Neural cell (in vitro differentiated cells): ENCODE results near the gene GNPTG. TPM values are rescaled to one million over a fixed set of nuclear protein-coding genes. Genes with fewer than 3 reads are reported as not detected.
A peak's percentile ranks its signal among the peaks of the same experiment; 100 is the strongest.

ENCODE experiments used
- H2AFZ ChIP-seq: fragments of 200-600, 300-800 bp; sonication (generic), shearing (Covaris generic); 2 replicates; pipeline ENCODE4 v1.6.0; 2014; ENCODE audit warnings: low read depth, mild to moderate bottlenecking, antibody characterized with exemption, low read length, moderate library complexity
- H3F3A ChIP-seq: fragments of 200-600 bp; shearing (Covaris generic); 2 replicates; pipeline ENCODE4 v1.6.1; 2016; ENCODE audit warnings: mild to moderate bottlenecking, moderate library complexity, mixed read lengths, antibody characterized with exemption, low read length; ENCODE audit not compliant: insufficient read depth, poor library complexity, severe bottlenecking
- H3K27ac ChIP-seq: fragments of 200-600, 300-800 bp; sonication (generic), shearing (Covaris generic); 2 replicates; pipeline ENCODE4 v1.5.1; 2014; ENCODE audit warnings: mild to moderate bottlenecking, low read length, moderate library complexity
- H3K27me3 ChIP-seq: fragments of 300-800, 200-600 bp; sonication (generic), shearing (Covaris generic); 2 replicates; pipeline ENCODE4 v1.6.0; 2014; ENCODE audit warnings: mild to moderate bottlenecking, low read depth, low read length, moderate library complexity; ENCODE audit not compliant: insufficient read depth
- H3K36me3 ChIP-seq: fragments of 300-800, 200-600 bp; sonication (generic), shearing (Covaris generic); 2 replicates; pipeline ENCODE4 v1.5.1; 2014; ENCODE audit warnings: mild to moderate bottlenecking, antibody characterized with exemption, low read length, moderate library complexity; ENCODE audit not compliant: insufficient read depth
- H3K4me2 ChIP-seq: fragments of 300-800, 200-600 bp; sonication (generic), shearing (Covaris generic); 2 replicates; pipeline ENCODE4 v1.6.0; 2014; ENCODE audit warnings: mild to moderate bottlenecking, low read length
- H3K4me3 ChIP-seq: fragments of 300-800, 200-600 bp; sonication (generic), shearing (Covaris generic); 2 replicates; pipeline ENCODE4 v1.5.1; 2014; ENCODE audit warnings: mild to moderate bottlenecking, low read length, moderate library complexity
- H3K79me2 ChIP-seq: fragments of 200-600 bp; shearing (Covaris generic); replicated peaks from 2 replicates; pipeline ENCODE4 v1.6.0; 2014; ENCODE audit warnings: mild to moderate bottlenecking, low read length, moderate library complexity; ENCODE audit not compliant: insufficient read depth
- H3K9ac ChIP-seq: fragments of 300-800, 200-600 bp; sonication (generic), shearing (Covaris generic); 2 replicates; pipeline ENCODE4 v1.6.1; 2016; ENCODE audit warnings: mild to moderate bottlenecking, low read length, mixed read lengths
- H3K9me2 ChIP-seq: fragments of 200-600 bp; shearing (Covaris generic); 2 replicates; pipeline ENCODE4 v1.6.1; 2016; ENCODE audit warnings: mild to moderate bottlenecking, low read length, mixed read lengths; ENCODE audit not compliant: insufficient read depth
- H3K9me3 ChIP-seq: fragments of 200-600, 300-800 bp; sonication (generic), shearing (Covaris generic); 2 replicates; pipeline ENCODE4 v1.6.1; 2016; ENCODE audit warnings: mild to moderate bottlenecking, mixed run types, low read length, moderate library complexity, mixed read lengths
- H4K20me1 ChIP-seq: fragments of 200-600 bp; shearing (Covaris generic); 2 replicates; pipeline ENCODE4 v1.6.1; 2016; ENCODE audit warnings: mild to moderate bottlenecking, mixed run types; ENCODE audit not compliant: insufficient read depth
- CTCF ChIP-seq: fragments of 450-650 bp; IDR thresholded peaks from 2 replicates; pipeline ENCODE4 v1.5.1; 2014; ENCODE audit warnings: antibody characterized with exemption, mild to moderate bottlenecking, moderate library complexity; ENCODE audit not compliant: poor library complexity, severe bottlenecking
- EP300 ChIP-seq: fragments of 450-650 bp; conservative IDR thresholded peaks from 2 replicates; pipeline ENCODE4 v1.6.1; 2014; ENCODE audit warnings: antibody characterized with exemption, mild to moderate bottlenecking, moderate library complexity; ENCODE audit not compliant: poor library complexity, severe bottlenecking
- EZH2 ChIP-seq: fragments of 200-600, 300-800 bp; shearing (Covaris generic), sonication (generic); IDR thresholded peaks from 2 replicates; pipeline ENCODE4 v1.6.1; 2014; ENCODE audit warnings: antibody characterized with exemption, low read length, borderline replicate concordance, mild to moderate bottlenecking; ENCODE audit not compliant: insufficient read depth, poor library complexity, severe bottlenecking
- MXI1 ChIP-seq: fragments of 450-650 bp; conservative IDR thresholded peaks from 2 replicates; pipeline ENCODE4 v1.6.1; 2014; ENCODE audit warnings: antibody characterized with exemption, mild to moderate bottlenecking; ENCODE audit not compliant: poor library complexity, severe bottlenecking
- POLR2AphosphoS5 ChIP-seq: IDR thresholded peaks from 2 replicates; pipeline ENCODE4 v1.6.1; 2012
- RAD21 ChIP-seq: fragments of 450-650 bp; conservative IDR thresholded peaks from 2 replicates; pipeline ENCODE4 v1.6.1; 2014; ENCODE audit warnings: antibody characterized with exemption, mild to moderate bottlenecking, moderate library complexity
- REST ChIP-seq: IDR thresholded peaks from 2 replicates; pipeline ENCODE4 v1.6.1; 2012; ENCODE audit warnings: borderline replicate concordance
- SMC3 ChIP-seq: fragments of 450-650 bp; conservative IDR thresholded peaks from 2 replicates; pipeline ENCODE4 v1.6.1; 2014; ENCODE audit warnings: antibody characterized with exemption, mild to moderate bottlenecking, moderate library complexity; ENCODE audit not compliant: poor library complexity
- TAF1 ChIP-seq: IDR thresholded peaks from 2 replicates; pipeline ENCODE4 v1.6.1; 2012; ENCODE audit warnings: low read depth
- polyA plus RNA-seq: library from polyadenylated mRNA; depleted of rRNA; stranded (reverse); fragments of >200 nt; gene quantifications from 2 replicates; pipeline ENCODE4 v1.2.3, GENCODE V29; 2014

The GNPTG gene
- polyA plus RNA-seq, 1 donor from 2014 or later, result 90.5 TPM

- no peak for TF ChIP-seq CTCF
- TF ChIP-seq POLR2AphosphoS5, result no peak
- no peak for TF ChIP-seq MXI1
- no peak for TF ChIP-seq EP300
- no peak for TF ChIP-seq RAD21
- H3F3A ChIP-seq, result no peaks in the 10 kb centered on the region
- no peaks in the 10 kb centered on the region for H3K36me3 ChIP-seq
- no peak overlapping the region for H2AFZ ChIP-seq
- no peak overlapping the region for H3K9ac ChIP-seq
- H3K27me3 ChIP-seq, result no peaks in the 10 kb centered on the region
- H4K20me1 ChIP-seq, result no peaks in the 10 kb centered on the region
- H3K79me2 ChIP-seq, result no peaks in the 10 kb centered on the region
- H3K4me2 ChIP-seq, result no peak overlapping the region
- no peak overlapping the region for H3K4me3 ChIP-seq
- H3K27ac ChIP-seq, result no peak overlapping the region
- H3K9me2 ChIP-seq, result no peaks in the 10 kb centered on the region
- no peaks in the 10 kb centered on the region for H3K9me3 ChIP-seq
These were observed 11.1 kb downstream of the GNPTG start for GRCh38 chr16:1362807-1363206.

- Histone ChIP-seq H3F3A (no peaks in the 10 kb centered on the region), H3K79me2 (no peaks in the 10 kb centered on the region), H3K27me3 (no peaks in the 10 kb centered on the region), H3K9me3 (no peaks in the 10 kb centered on the region), H3K4me3 (no peak overlapping the region), H4K20me1 (no peaks in the 10 kb centered on the region), H3K36me3 (no peaks in the 10 kb centered on the region), H2AFZ (no peak overlapping the region), H3K4me2 (no peak overlapping the region), H3K27ac (no peak overlapping the region), H3K9me2 (no peaks in the 10 kb centered on the region), H3K9ac (no peak overlapping the region)
- TF ChIP-seq EZH2 (no peak), EP300 (no peak), CTCF (peak; percentile 49), POLR2AphosphoS5 (no peak), RAD21 (no peak), TAF1 (no peak)
These were observed 11.8 kb downstream of the GNPTG start for GRCh38 chr16:1363501-1364041.

- Histone ChIP-seq H3K27me3 (no peaks in the 10 kb centered on the region), H3K79me2 (no peaks in the 10 kb centered on the region), H3K9me3 (no peaks in the 10 kb centered on the region), H3F3A (no peaks in the 10 kb centered on the region), H3K9ac (no peak overlapping the region), H2AFZ (no peak overlapping the region), H3K27ac (no peak overlapping the region), H3K4me2 (no peak overlapping the region), H3K4me3 (no peak overlapping the region), H3K36me3 (no peaks in the 10 kb centered on the region), H3K9me2 (no peaks in the 10 kb centered on the region), H4K20me1 (no peaks in the 10 kb centered on the region)
- TF ChIP-seq TAF1, result no peak
- TF ChIP-seq CTCF, result no peak
- no peak for TF ChIP-seq SMC3
- TF ChIP-seq MXI1, result no peak
- no peak for TF ChIP-seq EZH2
- TF ChIP-seq EP300, result no peak
- TF ChIP-seq RAD21, result no peak
- TF ChIP-seq REST, result no peak
- TF ChIP-seq POLR2AphosphoS5, result no peak
These were observed 12.8 kb downstream of the GNPTG start for GRCh38 chr16:1364510-1364909.
